HL-60/S4 treated with retinoic acid at 250 ng/mL for 4 days and 3 days (cell line): Measurements from ENCODE around the gene YPEL1.

Source experiments
- in situ Hi-C: fragments of 300-500 bp; cut with MboI; formaldehyde crosslinking; loops from 2 replicates; pipeline ENCODE4 v1.7.0; 2022; ENCODE audit warnings: low sequenced_read_pairs

YPEL1 gene

DNA sequence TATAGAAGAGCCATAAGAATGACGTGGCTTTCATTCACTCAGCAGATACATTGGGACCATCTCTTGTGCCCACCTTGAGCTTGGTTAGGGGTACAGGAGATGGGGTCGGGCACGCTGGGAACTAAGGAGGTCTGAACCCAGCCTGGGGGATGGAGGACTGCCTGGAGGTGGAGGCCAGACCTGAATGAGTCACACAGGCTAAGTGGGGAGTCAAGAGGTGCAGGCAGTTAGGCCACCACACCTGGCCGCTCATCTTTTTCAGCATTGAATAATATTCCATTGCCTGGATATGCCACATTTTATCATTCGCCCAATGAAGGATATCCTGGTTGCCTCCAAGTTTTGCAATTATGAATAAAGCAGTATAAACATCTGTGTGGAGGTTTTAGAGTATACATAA is 73.6 kb downstream of the YPEL1 start:
- in situ Hi-C loops: loop anchor here (25.0 kb wide), 2 partner anchors 575 to 775 kb away; no protein-coding TSS in a partner anchor

DNA sequence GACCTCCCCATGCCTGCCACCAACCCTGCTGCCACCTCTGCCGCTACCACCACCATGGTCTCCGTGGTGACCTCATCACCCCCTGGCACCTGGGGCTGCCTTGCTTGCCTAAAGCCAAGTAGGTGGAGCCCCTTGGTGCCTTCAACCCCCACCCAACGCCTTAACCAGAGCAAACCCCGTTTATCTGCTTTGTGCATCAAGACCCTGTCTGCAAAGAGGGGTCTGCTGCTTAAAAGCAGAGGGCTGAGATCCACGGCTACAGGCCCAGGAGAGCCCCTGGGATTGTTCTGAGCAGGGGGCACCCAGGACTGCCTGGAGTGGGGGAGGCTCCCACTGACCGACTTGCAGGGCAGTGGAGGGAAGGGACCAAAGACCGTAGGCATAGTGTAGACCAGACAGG is 74.7 kb downstream of the YPEL1 start:
- in situ Hi-C loops: loop anchor here (25.0 kb wide), 2 partner anchors 574 to 774 kb away; no protein-coding TSS in a partner anchor

- in situ Hi-C loops: loop anchor here (25.0 kb wide), 2 partner anchors 573 to 773 kb away; no protein-coding TSS in a partner anchor
Observed at GRCh38 chr22:21659864-21660525, 75.6 kb downstream of the YPEL1 start.

- in situ Hi-C loops: loop anchor here (25.0 kb wide), 2 partner anchors 570 to 770 kb away; no protein-coding TSS in a partner anchor
Observed at GRCh38 chr22:21657360-21658032, 78.1 kb downstream of the YPEL1 start.

- in situ Hi-C loops: loop anchor here (25.0 kb wide), 2 partner anchors 570 to 770 kb away; no protein-coding TSS in a partner anchor
Observed at GRCh38 chr22:21657020-21657359, 78.6 kb downstream of the YPEL1 start.

DNA sequence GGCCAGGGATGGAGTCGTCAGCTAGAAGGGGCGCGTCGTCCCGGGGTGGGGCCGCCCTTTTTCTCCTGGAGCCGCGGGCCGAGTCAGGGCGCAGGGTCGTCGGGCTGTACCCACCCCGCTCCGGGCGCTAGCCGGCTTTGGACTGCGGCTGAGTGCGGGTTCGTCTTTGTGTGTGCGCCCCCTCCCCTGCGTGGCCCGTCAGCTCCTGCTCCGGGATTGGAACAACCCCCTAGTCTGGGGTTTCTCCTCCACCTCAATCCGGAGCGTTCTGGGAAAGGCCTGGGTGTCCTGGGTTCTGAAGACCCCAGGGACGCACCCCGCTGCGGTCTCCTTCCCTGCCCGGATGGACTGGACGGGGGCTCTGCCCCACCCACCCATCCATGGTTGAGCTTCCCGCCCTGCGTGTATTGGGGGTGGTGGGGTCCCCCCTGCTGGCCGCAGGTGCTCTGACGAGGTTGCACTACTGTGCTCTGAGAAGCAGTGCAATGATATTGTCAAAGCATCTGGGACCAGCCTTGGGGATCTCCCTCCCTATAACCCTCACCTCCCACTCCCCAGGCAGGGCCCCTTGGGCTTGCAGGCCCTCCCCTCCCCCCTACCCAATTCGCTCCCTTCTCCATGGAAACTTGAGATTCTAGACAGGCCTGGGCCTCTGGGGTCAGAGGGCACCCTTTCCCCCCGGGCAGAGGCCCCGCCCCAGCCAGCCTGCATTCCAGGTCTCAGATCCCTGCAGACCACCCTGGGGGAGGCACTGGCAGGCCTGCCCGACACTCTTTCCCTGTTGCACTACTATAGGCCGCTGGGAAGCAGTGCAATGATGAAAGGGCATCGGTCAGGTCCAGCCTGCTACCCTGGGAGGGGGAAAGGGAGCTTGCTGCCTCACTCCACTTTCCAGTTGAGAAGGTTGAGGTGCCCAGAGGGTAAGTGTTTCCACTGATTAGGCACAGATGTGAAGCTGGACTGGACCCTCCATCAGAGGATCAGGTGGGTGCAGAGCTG is 82.7 kb downstream of the YPEL1 start:
- in situ Hi-C loops: loop anchor here (25.0 kb wide), 2 partner anchors 566 to 766 kb away; no protein-coding TSS in a partner anchor

- in situ Hi-C loops: loop anchor here (25.0 kb wide), 2 partner anchors 565 to 765 kb away; no protein-coding TSS in a partner anchor
Observed at GRCh38 chr22:21652010-21652546, 83.5 kb downstream of the YPEL1 start.

- in situ Hi-C loops: loop anchor here (25.0 kb wide), 2 partner anchors 564 to 764 kb away; no protein-coding TSS in a partner anchor
Observed at GRCh38 chr22:21651521-21652009, 84.0 kb downstream of the YPEL1 start.

- in situ Hi-C loops: loop anchor here (25.0 kb wide), 2 partner anchors 564 to 764 kb away; no protein-coding TSS in a partner anchor
Observed at GRCh38 chr22:21650823-21651520, 84.6 kb downstream of the YPEL1 start.

DNA sequence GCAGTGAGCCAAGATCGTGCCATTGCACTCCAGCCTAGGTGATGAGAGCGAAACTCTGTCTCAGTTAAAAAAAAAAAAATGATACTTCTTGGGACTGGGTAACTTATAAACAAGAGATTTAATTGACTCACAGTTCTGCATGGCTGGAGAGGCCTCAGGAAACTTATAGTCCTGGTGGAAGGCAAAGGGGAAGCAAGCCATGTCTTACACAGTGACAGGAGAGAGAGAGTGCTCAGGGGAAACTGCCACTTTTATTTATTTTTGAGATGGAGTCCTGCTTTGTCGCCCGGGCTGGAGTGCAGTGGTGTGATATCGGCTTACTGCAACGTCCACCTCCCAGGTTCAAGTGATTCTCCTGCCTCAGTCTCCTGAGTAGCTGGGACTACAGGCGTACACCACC is 85.3 kb downstream of the YPEL1 start:
- in situ Hi-C loops: loop anchor here (25.0 kb wide), 2 partner anchors 563 to 763 kb away; no protein-coding TSS in a partner anchor
